DOHH2 (cell line): ENCODE data around the gene LONP2.

ENCODE experiments used
- H3F3A ChIP-seq: fragments of 200-600 bp; sonication (generic), shearing (Covaris generic); 2 replicates; pipeline ENCODE4 v1.6.0; 2016; ENCODE audit warnings: antibody characterized with exemption, mild to moderate bottlenecking; ENCODE audit not compliant: control insufficient read depth, insufficient read depth
- H3K27ac ChIP-seq: fragments of 200-600 bp; sonication (generic); 2 replicates; pipeline ENCODE4 v1.5.1; 2014; ENCODE audit warnings: low read depth, mild to moderate bottlenecking, low read length, moderate library complexity
- H3K27me3 ChIP-seq: fragments of 200-600 bp; sonication (generic); 2 replicates; pipeline ENCODE4 v1.6.1; 2014; ENCODE audit warnings: mild to moderate bottlenecking, low read length, mixed read lengths; ENCODE audit not compliant: control insufficient read depth
- H3K36me3 ChIP-seq: fragments of 200-600 bp; sonication (generic); 2 replicates; pipeline ENCODE4 v1.6.1; 2014; ENCODE audit warnings: mild to moderate bottlenecking, low read length, moderate library complexity, mixed read lengths; ENCODE audit not compliant: control insufficient read depth
- H3K4me1 ChIP-seq: fragments of 200-600 bp; sonication (generic); 2 replicates; pipeline ENCODE4 v1.6.1; 2014; ENCODE audit warnings: mild to moderate bottlenecking, low read length, mixed read lengths; ENCODE audit not compliant: control insufficient read depth
- H3K4me2 ChIP-seq: fragments of 200-600 bp; sonication (generic); 2 replicates; pipeline ENCODE4 v1.6.0; 2014; ENCODE audit warnings: mild to moderate bottlenecking, low read length, moderate library complexity
- H3K4me3 ChIP-seq: fragments of 200-600 bp; sonication (generic); 2 replicates; pipeline ENCODE4 v1.5.1; 2014; ENCODE audit warnings: mild to moderate bottlenecking, low read length, mixed read lengths
- H3K79me2 ChIP-seq: fragments of 200-600 bp; sonication (generic); 2 replicates; pipeline ENCODE4 v1.6.1; 2014; ENCODE audit warnings: mild to moderate bottlenecking, low read length, mixed read lengths; ENCODE audit not compliant: control insufficient read depth
- H3K9me2 ChIP-seq: fragments of 200-600 bp; sonication (generic); replicated peaks from 2 replicates; pipeline ENCODE4 v1.6.1; 2014; ENCODE audit warnings: mild to moderate bottlenecking, low read length, mixed read lengths; ENCODE audit not compliant: control insufficient read depth
- H3K9me3 ChIP-seq: fragments of 200-600 bp; sonication (generic); 2 replicates; pipeline ENCODE4 v1.6.1; 2014; ENCODE audit warnings: antibody characterized with exemption, low read length, mixed read lengths; ENCODE audit not compliant: control insufficient read depth, insufficient read depth
- H4K20me1 ChIP-seq: fragments of 200-600 bp; sonication (generic); 2 replicates; pipeline ENCODE4 v1.6.0; 2014; ENCODE audit warnings: low read depth, mild to moderate bottlenecking, antibody characterized with exemption, low read length, moderate library complexity; ENCODE audit not compliant: control insufficient read depth, insufficient read depth
- EZH2phosphoT487 ChIP-seq: fragments of 200-600 bp; sonication (generic); IDR thresholded peaks from 2 replicates; pipeline ENCODE4 v1.6.1; 2017; ENCODE audit warnings: borderline replicate concordance, mild to moderate bottlenecking, antibody characterized with exemption, low read length, moderate library complexity, mixed read lengths
- TF ChIP-seq, protein P1 (sequence below): fragments of 200-600 bp; sonication (generic); IDR thresholded peaks from one replicate; pipeline ENCODE4 v1.5.1; 2014; ENCODE audit warnings: antibody characterized with exemption, mild to moderate bottlenecking, low read depth, low read length; ENCODE audit not compliant: poor library complexity, severe bottlenecking

LONP2 gene

DNA sequence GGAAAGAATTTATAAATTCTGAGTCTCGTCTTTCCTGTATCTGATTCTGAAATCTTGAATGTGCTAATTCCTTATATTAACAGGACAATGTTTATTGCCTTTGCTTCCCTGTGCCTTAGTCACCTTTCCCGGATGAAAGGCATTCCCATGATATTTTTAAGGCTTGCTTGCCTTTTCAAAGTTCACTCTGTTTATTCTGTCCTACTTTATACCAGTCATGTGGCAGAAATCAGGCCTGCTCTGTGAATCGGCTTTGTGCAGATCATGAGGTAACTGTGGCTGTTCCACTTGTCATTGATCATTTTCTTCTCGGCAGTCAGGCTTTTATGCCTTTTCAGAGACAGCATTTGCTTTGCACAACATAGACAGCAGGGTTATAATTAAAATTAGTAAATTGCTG, 32.0 kb downstream of the LONP2 start:
- Histone ChIP-seq H4K20me1 (no peaks in the 10 kb centered on the region), H3K4me1 (no peaks in the 10 kb centered on the region), H3K9me3 (no peaks in the 10 kb centered on the region), H3K27me3 (no peaks in the 10 kb centered on the region), H3K36me3 (peaks cover 38% of the 10 kb centered on the region), H3K4me2 (no peak overlapping the region), H3K4me3 (no peak overlapping the region), H3F3A (no peaks in the 10 kb centered on the region; the same call in 1 of the 2 replicates), H3K9me2 (no peaks in the 10 kb centered on the region), H3K79me2 (no peaks in the 10 kb centered on the region), H3K27ac (no peak overlapping the region)
- TF ChIP-seq EZH2phosphoT487, result no peak
- TF ChIP-seq, protein P1, sequence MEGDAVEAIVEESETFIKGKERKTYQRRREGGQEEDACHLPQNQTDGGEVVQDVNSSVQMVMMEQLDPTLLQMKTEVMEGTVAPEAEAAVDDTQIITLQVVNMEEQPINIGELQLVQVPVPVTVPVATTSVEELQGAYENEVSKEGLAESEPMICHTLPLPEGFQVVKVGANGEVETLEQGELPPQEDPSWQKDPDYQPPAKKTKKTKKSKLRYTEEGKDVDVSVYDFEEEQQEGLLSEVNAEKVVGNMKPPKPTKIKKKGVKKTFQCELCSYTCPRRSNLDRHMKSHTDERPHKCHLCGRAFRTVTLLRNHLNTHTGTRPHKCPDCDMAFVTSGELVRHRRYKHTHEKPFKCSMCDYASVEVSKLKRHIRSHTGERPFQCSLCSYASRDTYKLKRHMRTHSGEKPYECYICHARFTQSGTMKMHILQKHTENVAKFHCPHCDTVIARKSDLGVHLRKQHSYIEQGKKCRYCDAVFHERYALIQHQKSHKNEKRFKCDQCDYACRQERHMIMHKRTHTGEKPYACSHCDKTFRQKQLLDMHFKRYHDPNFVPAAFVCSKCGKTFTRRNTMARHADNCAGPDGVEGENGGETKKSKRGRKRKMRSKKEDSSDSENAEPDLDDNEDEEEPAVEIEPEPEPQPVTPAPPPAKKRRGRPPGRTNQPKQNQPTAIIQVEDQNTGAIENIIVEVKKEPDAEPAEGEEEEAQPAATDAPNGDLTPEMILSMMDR, result no peak

GRCh38 chr16:48277158-48277557, 33.1 kb downstream of the LONP2 start:
- H3K79me2 ChIP-seq, result no peaks in the 10 kb centered on the region
- TF ChIP-seq EZH2phosphoT487, result no peak
- TF ChIP-seq, protein P1, result no peak
- no peaks in the 10 kb centered on the region for H3K4me1 ChIP-seq
- no peaks in the 10 kb centered on the region for H4K20me1 ChIP-seq
- H3K4me3 ChIP-seq, result no peak overlapping the region
- H3K27me3 ChIP-seq, result no peaks in the 10 kb centered on the region
- H3K9me3 ChIP-seq, result no peaks in the 10 kb centered on the region
- H3K27ac ChIP-seq, result no peak overlapping the region
- H3F3A ChIP-seq, result no peaks in the 10 kb centered on the region; the same call in 1 of the 2 replicates
- no peak overlapping the region for H3K4me2 ChIP-seq
- no peaks in the 10 kb centered on the region for H3K9me2 ChIP-seq
- H3K36me3 ChIP-seq, result peaks cover 37% of the 10 kb centered on the region

GRCh38 chr16:48279199-48279598, 35.1 kb downstream of the LONP2 start:
- Histone ChIP-seq H3K79me2 (no peaks in the 10 kb centered on the region), H3K36me3 (peaks cover 43% of the 10 kb centered on the region), H3K4me3 (no peak overlapping the region), H3K4me2 (no peak overlapping the region), H4K20me1 (no peaks in the 10 kb centered on the region), H3K9me2 (no peaks in the 10 kb centered on the region), H3K27me3 (no peaks in the 10 kb centered on the region), H3F3A (no peaks in the 10 kb centered on the region), H3K9me3 (no peaks in the 10 kb centered on the region), H3K27ac (no peak overlapping the region), H3K4me1 (no peaks in the 10 kb centered on the region)
- TF ChIP-seq, protein P1, result no peak
- no peak for TF ChIP-seq EZH2phosphoT487

GRCh38 chr16:48280546-48280945, 36.4 kb downstream of the LONP2 start:
- Histone ChIP-seq H3K27me3 (no peaks in the 10 kb centered on the region), H3F3A (no peaks in the 10 kb centered on the region), H3K9me3 (no peaks in the 10 kb centered on the region), H3K36me3 (peaks cover 44% of the 10 kb centered on the region), H4K20me1 (no peaks in the 10 kb centered on the region), H3K4me1 (no peaks in the 10 kb centered on the region), H3K79me2 (no peaks in the 10 kb centered on the region), H3K4me2 (no peak overlapping the region), H3K27ac (no peak overlapping the region), H3K4me3 (no peak overlapping the region), H3K9me2 (no peaks in the 10 kb centered on the region)
- no peak for TF ChIP-seq EZH2phosphoT487
- TF ChIP-seq, protein P1, result no peak
